H9 (cell line): Measurements from ENCODE around the gene SH3RF2. TPM values are rescaled to one million over a fixed set of nuclear protein-coding genes. Genes with fewer than 3 reads are reported as not detected.

ENCODE experiments used
- DNase-seq: peaks from one replicate; pipeline ENCODE4 v3.0.0-alpha.2; 2017
- H2AFZ ChIP-seq: one replicate; pipeline ENCODE4 v1.6.1; 2013; ENCODE audit warnings: mild to moderate bottlenecking, low read length, control low read depth, moderate library complexity
- H2AK5ac ChIP-seq: 2 replicates; pipeline ENCODE4 v1.6.1; 2013; ENCODE audit warnings: low read length, control low read depth, mixed read lengths; ENCODE audit not compliant: insufficient read length
- H2BK120ac ChIP-seq: one replicate; pipeline ENCODE4 v1.6.1; 2013; ENCODE audit warnings: low read depth, mild to moderate bottlenecking, low read length, control low read depth, inconsistent platforms; ENCODE audit not compliant: poor library complexity, severe bottlenecking
- H2BK12ac ChIP-seq: 2 replicates; pipeline ENCODE4 v1.6.1; 2013; ENCODE audit warnings: low read length, control low read depth, mixed read lengths, low read depth; ENCODE audit not compliant: insufficient read length
- H2BK15ac ChIP-seq: 2 replicates; pipeline ENCODE4 v1.6.1; 2013; ENCODE audit warnings: low read depth, low read length, control low read depth
- H2BK20ac ChIP-seq: one replicate; pipeline ENCODE4 v1.6.1; 2013; ENCODE audit warnings: low read depth, mild to moderate bottlenecking, low read length, control low read depth, inconsistent platforms; ENCODE audit not compliant: poor library complexity, severe bottlenecking
- H2BK5ac ChIP-seq: 2 replicates; pipeline ENCODE4 v1.6.1; 2013; ENCODE audit warnings: low read length, control low read depth, mixed read lengths; ENCODE audit not compliant: insufficient read length
- H3K14ac ChIP-seq: 2 replicates; pipeline ENCODE4 v1.6.1; 2013; ENCODE audit warnings: low read length, control low read depth; ENCODE audit not compliant: insufficient read depth
- H3K18ac ChIP-seq: 2 replicates; pipeline ENCODE4 v1.6.1; 2013; ENCODE audit warnings: low read depth, mild to moderate bottlenecking, mixed read lengths, low read length, control low read depth; ENCODE audit not compliant: insufficient read length
- H3K23ac ChIP-seq: 2 replicates; pipeline ENCODE4 v1.6.1; 2013; ENCODE audit warnings: low read length, control low read depth, mixed read lengths, low read depth; ENCODE audit not compliant: insufficient read length
- H3K23me2 ChIP-seq: 2 replicates; pipeline ENCODE4 v1.6.1; 2013; ENCODE audit warnings: low read depth, mild to moderate bottlenecking, mixed read lengths, low read length, control low read depth; ENCODE audit not compliant: insufficient read length, poor library complexity, severe bottlenecking
- H3K27ac ChIP-seq: 2 replicates; pipeline ENCODE4 v1.5.1; 2013; ENCODE audit warnings: low read length, control low read depth, mixed read lengths, low read depth; ENCODE audit not compliant: insufficient read length
- H3K27me3 ChIP-seq: 2 replicates; pipeline ENCODE4 v1.6.1; 2013; ENCODE audit warnings: low read length, control low read depth, inconsistent platforms; ENCODE audit not compliant: insufficient read depth
- H3K4ac ChIP-seq: 2 replicates; pipeline ENCODE4 v1.6.1; 2013; ENCODE audit warnings: low read depth, mild to moderate bottlenecking, control low read depth, inconsistent platforms, low read length, moderate library complexity
- H3K4me1 ChIP-seq: 2 replicates; pipeline ENCODE4 v1.6.1; 2013; ENCODE audit warnings: low read length, control low read depth, inconsistent platforms; ENCODE audit not compliant: insufficient read depth
- H3K4me2 ChIP-seq: 2 replicates; pipeline ENCODE4 v1.6.1; 2013; ENCODE audit warnings: low read length, control low read depth, mixed read lengths; ENCODE audit not compliant: insufficient read length, insufficient read depth
- H3K56ac ChIP-seq: 2 replicates; pipeline ENCODE4 v1.6.1; 2013; ENCODE audit warnings: low read depth, mild to moderate bottlenecking, mixed read lengths, low read length, control low read depth; ENCODE audit not compliant: insufficient read length
- H3K79me1 ChIP-seq: 2 replicates; pipeline ENCODE4 v1.6.1; 2013; ENCODE audit warnings: low read depth, mild to moderate bottlenecking, moderate library complexity, low read length, control low read depth, inconsistent platforms; ENCODE audit not compliant: insufficient read depth, poor library complexity, severe bottlenecking
- H3K79me2 ChIP-seq: 2 replicates; pipeline ENCODE4 v1.6.1; 2013; ENCODE audit warnings: low read length, control low read depth, inconsistent platforms; ENCODE audit not compliant: insufficient read depth
- H3K9ac ChIP-seq: 2 replicates; pipeline ENCODE4 v1.6.1; 2013; ENCODE audit warnings: low read length, control low read depth, mixed read lengths; ENCODE audit not compliant: insufficient read length; ENCODE audit errors: extremely low read depth
- H3K9me3 ChIP-seq: one replicate; pipeline ENCODE4 v1.6.1; 2013; ENCODE audit warnings: low read depth, low read length, inconsistent platforms; ENCODE audit not compliant: control insufficient read depth
- H3T11ph ChIP-seq: one replicate; pipeline ENCODE4 v1.6.1; 2013; ENCODE audit warnings: mild to moderate bottlenecking, low read length, control low read depth, inconsistent platforms
- H4K20me1 ChIP-seq: one replicate; pipeline ENCODE4 v1.6.1; 2013; ENCODE audit not compliant: control insufficient read depth, insufficient read length, insufficient read depth
- H4K5ac ChIP-seq: 2 replicates; pipeline ENCODE4 v1.6.1; 2013; ENCODE audit warnings: low read depth, mild to moderate bottlenecking, mixed read lengths, low read length, control low read depth; ENCODE audit not compliant: insufficient read length
- H4K8ac ChIP-seq: replicated peaks from 2 replicates; pipeline ENCODE4 v1.6.1; 2013; ENCODE audit warnings: low read length, control low read depth, mixed read lengths, low read depth; ENCODE audit not compliant: insufficient read length
- H4K91ac ChIP-seq: 2 replicates; pipeline ENCODE4 v1.6.1; 2013; ENCODE audit warnings: low read depth, mild to moderate bottlenecking, moderate library complexity, mixed read lengths, low read length, control low read depth; ENCODE audit not compliant: insufficient read length
- H3K27ac Mint-ChIP-seq, 3 experiments: 2 replicates in 2 of 3; 3 replicates in 1 of 3; pipeline ENCODE4 v1.8.0; 2020 to 2021; ENCODE audit warnings: mixed read lengths in 3 of 3, mild to moderate bottlenecking in 1 of 3, moderate library complexity in 1 of 3
- H3K27me3 Mint-ChIP-seq: 2 replicates; pipeline ENCODE4 v1.8.0; 2021; ENCODE audit warnings: low read depth, mild to moderate bottlenecking, moderate library complexity, mixed read lengths
- H3K36me3 Mint-ChIP-seq, 3 experiments: 2 replicates in 2 of 3; 3 replicates in 1 of 3; pipeline ENCODE4 v1.8.0; 2020 to 2021; ENCODE audit warnings: low read depth in 3 of 3, mixed read lengths in 3 of 3; ENCODE audit not compliant: insufficient read depth in 1 of 3
- H3K4me1 Mint-ChIP-seq, 2 experiments: 2 replicates each; pipeline ENCODE4 v1.8.0; 2020; ENCODE audit warnings: mixed read lengths in 2 of 2
- H3K4me3 Mint-ChIP-seq, 2 experiments: 2 replicates in 1 of 2; 3 replicates in 1 of 2; pipeline ENCODE4 v1.8.0; 2020 to 2021; ENCODE audit warnings: mild to moderate bottlenecking in 2 of 2, mixed read lengths in 2 of 2, moderate library complexity in 1 of 2
- H3K9me3 Mint-ChIP-seq, 2 experiments: 2 replicates in 1 of 2; 3 replicates in 1 of 2; pipeline ENCODE4 v1.8.0; 2020; ENCODE audit warnings: mild to moderate bottlenecking in 2 of 2, mixed read lengths in 2 of 2, moderate library complexity in 1 of 2
- CTCF ChIP-seq: fragments of 200-600 bp; sonication (generic); conservative IDR thresholded peaks from 3 replicates; pipeline ENCODE4 v1.8.0; 2021; ENCODE audit warnings: antibody characterized with exemption, mild to moderate bottlenecking
- WGBS: extraction: QIAGEN DNeasy Blood & Tissue Kit; methylation state at CpG from one replicate; pipeline ENCODE4 v1.1.7; 2013; ENCODE audit warnings: missing lambda C conversion rate, low lambda C conversion rate, mixed read lengths; ENCODE audit not compliant: insufficient read length; ENCODE audit errors: extremely low coverage; 5-methylcytosine and 5-hydroxymethylcytosine counted together
- total RNA-seq: library from RNA; stranded (reverse); gene quantifications from 2 replicates; pipeline ENCODE4 v1.2.1, GENCODE V29; 2021

SH3RF2 gene
- total RNA-seq, 1 experiment from 2014 or later: 0.66 TPM

- H3K4me1 ChIP-seq: no peaks in the 10 kb centered on the region; the same call in 1 of the 2 replicates
- Mint-ChIP-seq H3K27ac (no peak overlapping the region), H3K4me1 (peaks cover 25 to 28% of the 10 kb centered on the region in 2 experiments), H3K4me3 (no peak overlapping the region), H3K36me3 (no peaks in the 10 kb centered on the region; a peak in 1 of 7 replicates), H3K27me3 (no peaks in the 10 kb centered on the region), H3K9me3 (peaks cover 0 to 2% of the 10 kb centered on the region in 2 experiments; a peak in 1 of 5 replicates)
- H2BK15ac ChIP-seq: no peak overlapping the region
- DNase-seq: no peak
- no peak overlapping the region for H3K23ac ChIP-seq
- no peak overlapping the region for H2BK120ac ChIP-seq
- no peaks in the 10 kb centered on the region for H3K27me3 ChIP-seq
- no peaks in the 10 kb centered on the region for H3K9me3 ChIP-seq
- H2BK20ac ChIP-seq: no peak overlapping the region
- no peaks in the 10 kb centered on the region for H3K23me2 ChIP-seq
- H4K8ac ChIP-seq: no peak overlapping the region
- no peak overlapping the region for H3K27ac ChIP-seq
- no peaks in the 10 kb centered on the region for H3K79me1 ChIP-seq
- H4K91ac ChIP-seq: no peak overlapping the region
- H3K4me2 ChIP-seq: no peak overlapping the region
- WGBS: no CpG with 5 or more reads among the region's 3 CpGs
- no peak overlapping the region for H2AFZ ChIP-seq
- H2BK5ac ChIP-seq: no peak overlapping the region
- H3K14ac ChIP-seq: no peak overlapping the region
- no peak for TF ChIP-seq CTCF
- no peak overlapping the region for H2BK12ac ChIP-seq
- no peak overlapping the region for H2AK5ac ChIP-seq
- no peak overlapping the region for H3K4ac ChIP-seq
- no peaks in the 10 kb centered on the region for H4K20me1 ChIP-seq
- no peaks in the 10 kb centered on the region for H3K79me2 ChIP-seq
- no peak overlapping the region for H3K56ac ChIP-seq
- no peak overlapping the region for H3T11ph ChIP-seq
- no peak overlapping the region for H4K5ac ChIP-seq
- no peak overlapping the region for H3K18ac ChIP-seq
- H3K9ac ChIP-seq: no peak overlapping the region
Observed at GRCh38 chr5:145923405-145923804, 13.0 kb upstream of the SH3RF2 start.
